K562 (cell line): Measurements from ENCODE around the gene NDUFB3. TPM values are rescaled to one million over a fixed set of nuclear protein-coding genes. Genes with fewer than 3 reads are reported as not detected.
A peak's percentile ranks its signal among the peaks of the same experiment; 100 is the strongest.

Source experiments
- BCLAF1 ChIP-seq, 2 experiments: fragments of 450-650 bp in 1 of 2; IDR thresholded peaks; 2 replicates each; pipeline ENCODE4 v1.6.1; 2011 to 2017; ENCODE audit warnings: low read depth in 2 of 2, antibody characterized with exemption in 1 of 2, borderline replicate concordance in 1 of 2, low read length in 1 of 2, mild to moderate bottlenecking in 1 of 2, mixed read lengths in 1 of 2; ENCODE audit not compliant: control insufficient read depth in 1 of 2
- BRF2 ChIP-seq: IDR thresholded peaks from 3 replicates; pipeline ENCODE4 v1.6.1; 2011; ENCODE audit warnings: borderline replicate concordance, mild to moderate bottlenecking; ENCODE audit not compliant: insufficient read length, insufficient read depth
- CSDE1 ChIP-seq, 2 experiments: fragments of 450-650 bp; IDR thresholded peaks; 2 replicates each; pipeline ENCODE4 v1.6.1; 2016; ENCODE audit warnings: mild to moderate bottlenecking in 1 of 2
- KHSRP ChIP-seq: fragments of 450-650 bp; IDR thresholded peaks from 2 replicates; pipeline ENCODE4 v1.6.1; 2017
- NCOR1 ChIP-seq: fragments of 450-650 bp; IDR thresholded peaks from 2 replicates; pipeline ENCODE4 v1.6.1; 2016; ENCODE audit warnings: mild to moderate bottlenecking, moderate library complexity
- RAD21 ChIP-seq, 2 experiments: fragments of 250-450 bp in 1 of 2; fragments of 450-650 bp in 1 of 2; sonication (Bioruptor Pico) in 1 of 2; formaldehyde crosslinking in 1 of 2; IDR thresholded peaks in 1 of 2; conservative IDR thresholded peaks in 1 of 2; 2 replicates each; pipeline versions ENCODE4 v1.4.0 to v1.8.0; 2020 to 2022; ENCODE audit warnings: mild to moderate bottlenecking in 2 of 2, moderate library complexity in 1 of 2
- SAFB ChIP-seq: fragments of 200-400 bp; formaldehyde crosslinking; IDR thresholded peaks from 2 replicates; pipeline ENCODE4 v1.6.1; 2017; ENCODE audit warnings: low read depth, low read length, borderline replicate concordance
- U2AF2 ChIP-seq: fragments of 200-400 bp; formaldehyde crosslinking; optimal IDR thresholded peaks from 2 replicates; pipeline ENCODE3; 2017; ENCODE audit warnings: low read depth, mild to moderate bottlenecking, low read length
- USF2 ChIP-seq: sonication (generic); formaldehyde crosslinking; IDR thresholded peaks from 2 replicates; pipeline ENCODE4 v1.5.0; 2020; ENCODE audit warnings: missing genetic modification reagents
- ZHX1 ChIP-seq: fragments of 150-350 bp; conservative IDR thresholded peaks from 2 replicates; pipeline ENCODE4 v1.6.1; 2014; ENCODE audit warnings: low read length
- ZNF140 ChIP-seq: fragments of 250-450 bp; sonication (Bioruptor Pico); IDR thresholded peaks from 2 replicates; pipeline ENCODE4 v1.8.0; 2021; ENCODE audit warnings: moderate library complexity, mild to moderate bottlenecking, inconsistent platforms
- ZNF174 ChIP-seq: fragments of 250-450 bp; sonication (Bioruptor Pico); IDR thresholded peaks from 2 replicates; pipeline ENCODE4 v1.4.0; 2020; ENCODE audit warnings: mild to moderate bottlenecking
- ZNF583 ChIP-seq: fragments of 250-450 bp; sonication (Bioruptor Pico); IDR thresholded peaks from 2 replicates; pipeline ENCODE4 v1.4.0; 2020
- polyA plus RNA-seq, 8 experiments: library from polyadenylated mRNA; depleted of rRNA in 4 of 8; stranded (reverse) in 5 of 8; unstranded in 3 of 8; fragments of >200 nt; fragmentation: Nextera tagmentation in 2 of 8; fragmentation: Illumina TruSeq in 1 of 8; extraction: Ambion mirVana in 2 of 8; extraction: Trizol in 1 of 8; gene quantifications; 2 replicates each; pipeline versions ENCODE4 v1.2.1 to v1.2.3, GENCODE V29; 2011 to 2014; ENCODE audit warnings: inconsistent platforms in 1 of 8, missing spikeins in 1 of 8
- total RNA-seq, 7 experiments: library from RNA; depleted of rRNA in 6 of 7; stranded (reverse); fragments of >200 nt in 6 of 7; fragmentation: Illumina TruSeq in 2 of 7; extraction: Trizol in 2 of 7; gene quantifications; 2 replicates each; pipeline versions ENCODE4 v1.2.1 to v1.2.3, GENCODE V29; 2011 to 2021; ENCODE audit warnings: low replicate concordance in 1 of 7
- TF ChIP-seq, protein P1 (sequence below): IDR thresholded peaks from 3 replicates; pipeline ENCODE4 v1.6.1; 2011; ENCODE audit warnings: borderline replicate concordance, mild to moderate bottlenecking, moderate library complexity; ENCODE audit not compliant: insufficient read length; ENCODE audit errors: extremely low read depth

The NDUFB3 gene
- total and polyA plus RNA-seq, 9 of the 15 experiments (the other 6 are each of a cell fraction or from before 2014, with no cell fraction given) = 126 to 786 (median 156) TPM

DNA sequence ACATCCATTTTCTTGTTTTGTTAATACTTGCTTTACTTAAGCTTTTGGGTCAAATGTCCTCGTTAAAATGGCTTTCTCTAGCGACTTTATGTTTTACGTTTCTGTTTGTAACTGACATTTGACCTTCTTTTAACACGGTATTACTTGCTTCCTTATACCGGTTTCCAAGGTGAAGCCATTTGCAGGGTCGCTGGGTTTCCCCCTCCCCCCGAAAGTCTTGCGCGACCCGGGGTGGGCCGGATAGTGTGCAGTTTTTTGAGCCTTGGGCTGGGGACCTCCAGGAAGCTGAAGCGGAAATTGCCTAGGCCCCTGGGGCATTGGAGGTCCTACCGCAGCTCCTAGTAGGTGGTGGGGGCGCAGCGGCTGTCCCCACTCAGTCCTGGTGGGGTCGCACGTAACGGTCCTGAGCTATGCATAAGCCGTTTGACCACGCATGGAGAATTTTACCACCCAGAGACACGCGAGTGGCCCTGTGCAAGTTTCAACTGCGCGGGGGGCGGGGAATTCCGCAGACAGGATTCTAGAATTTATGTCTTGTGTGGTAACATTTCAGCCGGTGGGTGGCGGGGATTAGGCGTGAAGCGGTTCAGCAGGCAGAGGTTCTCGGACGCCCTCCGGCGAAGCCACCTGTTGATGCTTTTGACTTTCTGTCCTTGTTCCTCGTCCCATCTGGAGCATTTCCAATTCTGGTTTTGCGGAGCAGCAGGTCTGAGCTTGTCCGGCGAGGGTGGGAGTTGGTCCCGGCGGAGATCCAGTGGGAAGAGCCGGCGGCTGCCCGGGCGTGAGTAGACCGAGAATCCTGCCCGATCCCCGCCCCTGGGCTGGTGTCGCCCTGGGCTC, 46.5 kb downstream of the NDUFB3 start (continued):
- TF ChIP-seq USF2 (CRISPR knock-in tag) (no peak), RAD21 (CRISPR knock-in tag; conservative IDR thresholded peaks at IDR 0.05 in 1 of 2, IDR thresholded peaks at IDR 0.05 in 1 of 2) (peak; percentile 19 to 65; a peak in 3 of 4 replicates), ZNF583 (CRISPR knock-in tag) (0 out of 2 replicates have a peak, but pooled peaks have one; percentile 24), CSDE1 (IDR thresholded peaks at IDR 0.05) (no peak), BCLAF1 (IDR thresholded peaks at IDR 0.05; ENCODE audit: borderline replicate concordance in 1 of 2, control insufficient read depth in 1 of 2, low read depth in 2 of 2, low read length in 1 of 2) (no peak), ZHX1 (no peak), ZNF174 (CRISPR knock-in tag) (no peak), U2AF2 (no peak), SAFB (peak; percentile 90), NCOR1 (peak; percentile 48; the same call in 1 of the 2 replicates), KHSRP (no peak), BRF2 (no peak), ZNF140 (CRISPR knock-in tag) (no peak)
- TF ChIP-seq, protein P1, sequence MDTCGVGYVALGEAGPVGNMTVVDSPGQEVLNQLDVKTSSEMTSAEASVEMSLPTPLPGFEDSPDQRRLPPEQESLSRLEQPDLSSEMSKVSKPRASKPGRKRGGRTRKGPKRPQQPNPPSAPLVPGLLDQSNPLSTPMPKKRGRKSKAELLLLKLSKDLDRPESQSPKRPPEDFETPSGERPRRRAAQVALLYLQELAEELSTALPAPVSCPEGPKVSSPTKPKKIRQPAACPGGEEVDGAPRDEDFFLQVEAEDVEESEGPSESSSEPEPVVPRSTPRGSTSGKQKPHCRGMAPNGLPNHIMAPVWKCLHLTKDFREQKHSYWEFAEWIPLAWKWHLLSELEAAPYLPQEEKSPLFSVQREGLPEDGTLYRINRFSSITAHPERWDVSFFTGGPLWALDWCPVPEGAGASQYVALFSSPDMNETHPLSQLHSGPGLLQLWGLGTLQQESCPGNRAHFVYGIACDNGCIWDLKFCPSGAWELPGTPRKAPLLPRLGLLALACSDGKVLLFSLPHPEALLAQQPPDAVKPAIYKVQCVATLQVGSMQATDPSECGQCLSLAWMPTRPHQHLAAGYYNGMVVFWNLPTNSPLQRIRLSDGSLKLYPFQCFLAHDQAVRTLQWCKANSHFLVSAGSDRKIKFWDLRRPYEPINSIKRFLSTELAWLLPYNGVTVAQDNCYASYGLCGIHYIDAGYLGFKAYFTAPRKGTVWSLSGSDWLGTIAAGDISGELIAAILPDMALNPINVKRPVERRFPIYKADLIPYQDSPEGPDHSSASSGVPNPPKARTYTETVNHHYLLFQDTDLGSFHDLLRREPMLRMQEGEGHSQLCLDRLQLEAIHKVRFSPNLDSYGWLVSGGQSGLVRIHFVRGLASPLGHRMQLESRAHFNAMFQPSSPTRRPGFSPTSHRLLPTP = no peak
